ENCODE data around the gene KCP.

Gene KCP

GRCh38 chr7:128910569-128910945, at the start of gene KCP:
Gene KCP, minus strand, starts transcription at chr7:128910709. Its CDS starts 33 bp downstream, at chr7:128910676.
- H3K4me3 ChIP-seq (ENCODE audit: low read depth, low read length): peak within 1 kb of the TSS; percentile 25
- no peak for TF ChIP-seq CTCF (IDR thresholded peaks at IDR 0.05; ENCODE audit: low read depth, low read length)

- TF ChIP-seq CTCF (IDR thresholded peaks at IDR 0.05; ENCODE audit: low read depth, low read length): no peak
- no peak overlapping the region for H3K4me3 ChIP-seq (ENCODE audit: low read depth, low read length)
Measured at GRCh38 chr7:128959296-128959695, 48.8 kb upstream of the KCP start.

GRCh38 chr7:128955981-128956380, 45.5 kb upstream of the KCP start:
- H3K4me3 ChIP-seq (ENCODE audit: low read depth, low read length): no peak overlapping the region
- TF ChIP-seq CTCF (IDR thresholded peaks at IDR 0.05; ENCODE audit: low read depth, low read length): no peak

- H3K4me3 ChIP-seq (ENCODE audit: low read depth, low read length): no peak overlapping the region
- TF ChIP-seq CTCF (IDR thresholded peaks at IDR 0.05; ENCODE audit: low read depth, low read length): no peak
Measured at GRCh38 chr7:128954830-128955802, 44.6 kb upstream of the KCP start.

- TF ChIP-seq CTCF (IDR thresholded peaks at IDR 0.05; ENCODE audit: low read depth, low read length): no peak
Measured at GRCh38 chr7:128954150-128954549, 43.6 kb upstream of the KCP start.

GRCh38 chr7:128951296-128951695, 40.8 kb upstream of the KCP start:
- TF ChIP-seq CTCF (IDR thresholded peaks at IDR 0.05; ENCODE audit: low read depth, low read length): no peak
- H3K4me3 ChIP-seq (ENCODE audit: low read depth, low read length): no peak overlapping the region

More at GRCh38 chr7:128954150-128954549, 43.6 kb upstream of the KCP start:
- H3K4me3 ChIP-seq (ENCODE audit: low read depth, low read length): no peak overlapping the region
